HT-29 (cell line): Measurements from ENCODE around the gene SAXO2. TPM values are rescaled to one million over a fixed set of nuclear protein-coding genes. Genes with fewer than 3 reads are reported as not detected.
"Not testable (repeated sequence)": the region's sequence is repeated elsewhere in the genome, so short reads cannot be mapped to it uniquely, and the experiment has no call there.

ENCODE experiments used
- DNase-seq: peaks from one replicate; pipeline ENCODE4 v3.0.0-alpha.2; 2015; ENCODE audit warnings: low spot score
- total RNA-seq: library from RNA; depleted of rRNA; stranded (reverse); fragments of >200 nt; shearing (Covaris generic); gene quantifications from 2 replicates; pipeline ENCODE4 v1.2.3, GENCODE V29; 2014

The SAXO2 gene
- total RNA-seq, 1 experiment from 2014 or later: 1.2 TPM

DNA sequence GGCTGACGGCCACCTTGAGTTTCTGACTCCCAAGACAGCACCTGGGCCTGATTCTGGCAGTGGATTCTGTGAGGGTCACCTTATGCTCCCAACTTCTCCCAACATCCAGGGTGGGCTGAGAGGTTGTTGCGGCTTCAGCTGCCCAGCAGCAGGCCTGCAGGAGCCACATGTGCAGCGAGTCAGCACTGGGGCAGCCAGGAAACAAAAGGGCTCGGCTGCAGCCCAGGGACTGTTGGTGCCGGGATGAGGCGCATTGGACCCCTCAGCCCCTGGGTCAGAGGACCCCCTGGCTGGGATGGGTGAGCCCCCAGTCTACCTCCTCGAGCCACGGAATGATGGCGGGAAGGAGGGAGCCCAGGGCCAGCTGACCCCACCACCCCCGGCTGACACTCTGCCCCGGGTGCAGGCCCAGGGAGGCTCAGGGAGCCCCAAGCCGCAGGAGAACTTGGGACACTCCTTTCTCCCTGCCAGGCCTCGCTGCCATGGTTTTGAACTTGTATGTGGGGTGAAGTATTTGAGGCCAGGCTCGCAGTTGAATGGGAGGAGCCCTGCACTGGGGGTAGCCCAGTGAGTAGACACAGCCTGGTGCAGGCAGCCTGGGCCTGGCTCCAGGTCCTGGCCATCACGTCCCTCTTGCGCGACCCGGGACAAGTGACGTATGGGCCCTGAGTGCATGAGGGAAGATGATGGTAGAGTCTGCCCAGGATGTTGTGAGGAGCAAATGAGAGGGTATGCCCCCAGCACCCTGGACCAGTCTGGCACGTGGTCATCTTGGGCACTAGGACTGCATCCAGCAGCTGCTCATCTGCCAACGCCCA, 51.5 kb downstream of the SAXO2 start:
- DNase-seq: not testable (repeated sequence)

- no peak for DNase-seq
These were observed 52.3 kb downstream of the SAXO2 start for GRCh38 chr15:82314769-82315518.

- DNase-seq: no peak
These were observed 53.1 kb downstream of the SAXO2 start for GRCh38 chr15:82315519-82316246.

- not testable (repeated sequence) for DNase-seq
These were observed 53.9 kb downstream of the SAXO2 start for GRCh38 chr15:82316247-82317090.

DNA sequence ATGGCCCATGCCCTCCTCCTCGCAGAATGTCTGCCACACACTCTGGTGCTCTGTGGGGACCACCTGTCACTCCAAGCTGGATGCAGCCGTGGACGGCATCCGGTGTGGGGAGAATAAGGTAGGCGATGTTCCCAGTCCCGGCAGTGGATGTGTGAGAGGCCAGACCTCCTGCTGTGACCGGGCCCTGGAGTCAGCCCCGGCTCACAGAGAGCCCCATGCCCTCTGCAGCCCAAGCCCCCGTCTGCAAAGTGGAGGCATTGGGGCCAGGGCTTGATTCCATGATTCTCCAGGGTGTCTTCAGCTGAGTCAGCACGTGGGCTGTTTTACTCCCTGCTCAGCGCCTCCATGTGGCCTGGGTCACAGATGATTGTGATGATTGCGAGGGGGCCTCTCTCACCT, 54.5 kb downstream of the SAXO2 start:
- DNase-seq: no peak

DNA sequence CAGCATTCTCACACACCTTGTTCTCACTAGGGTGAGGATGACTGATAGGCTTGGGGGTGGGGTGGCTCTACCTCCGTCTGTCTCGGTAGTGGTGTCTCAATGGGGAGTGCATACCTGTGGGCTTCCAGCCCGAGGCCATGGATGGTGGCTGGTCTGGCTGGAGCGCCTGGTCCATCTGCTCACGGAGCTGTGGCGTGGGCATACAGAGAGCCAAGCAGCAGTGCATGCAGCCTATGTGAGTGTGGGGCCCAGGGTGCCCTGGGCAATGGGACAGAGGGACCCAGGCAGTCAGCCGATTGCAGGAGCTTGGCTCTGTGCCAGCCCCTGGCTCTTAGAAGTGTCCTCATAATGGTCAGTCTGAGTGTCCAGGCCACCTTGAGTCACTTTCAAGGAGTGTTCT, 54.9 kb downstream of the SAXO2 start:
- not testable (repeated sequence) for DNase-seq

DNA sequence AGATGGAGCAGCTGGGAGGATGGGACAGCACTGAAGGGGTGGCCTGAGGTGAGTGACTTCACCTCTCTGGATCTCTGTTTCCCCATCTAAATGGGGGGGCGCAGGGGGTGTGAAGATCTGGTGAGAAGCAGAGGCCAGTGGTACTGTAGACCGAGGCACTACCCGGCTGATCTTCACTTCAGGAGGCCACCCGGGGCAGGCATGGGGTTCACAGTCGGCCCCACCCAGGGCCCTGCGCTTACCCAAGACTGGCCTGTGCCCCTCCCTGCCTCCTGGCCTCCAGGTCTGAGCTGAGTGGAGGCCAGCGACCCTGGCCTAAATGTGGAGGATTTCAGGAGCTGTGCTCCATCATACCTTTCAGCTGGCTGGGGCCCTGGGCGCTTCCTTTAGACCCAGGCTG, 55.7 kb downstream of the SAXO2 start:
- not testable (repeated sequence) for DNase-seq

GRCh38 chr15:82319522-82320278, 57.1 kb downstream of the SAXO2 start:
- not testable (repeated sequence) for DNase-seq

GRCh38 chr15:82320861-82321260, 58.2 kb downstream of the SAXO2 start:
- not testable (repeated sequence) for DNase-seq

DNA sequence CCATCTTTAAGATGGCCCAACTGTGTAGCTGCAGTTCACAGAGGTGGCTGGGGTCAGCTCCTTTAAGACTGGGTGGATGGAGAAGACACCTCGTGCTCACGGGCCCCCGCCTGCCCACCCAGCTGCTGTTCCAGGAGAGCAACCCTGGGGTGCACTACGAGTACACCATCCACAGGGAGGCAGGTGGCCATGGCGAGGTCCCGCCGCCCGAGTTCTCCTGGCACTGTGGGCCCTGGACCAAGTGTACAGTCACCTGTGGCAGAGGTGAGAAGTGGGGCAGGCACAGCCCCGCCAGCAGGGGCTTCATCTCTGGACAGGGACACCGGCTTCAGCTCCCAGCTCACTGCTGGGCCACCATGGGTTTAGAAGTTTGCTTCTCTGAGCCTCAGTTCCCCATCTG, 59.9 kb downstream of the SAXO2 start:
- not testable (repeated sequence) for DNase-seq

DNA sequence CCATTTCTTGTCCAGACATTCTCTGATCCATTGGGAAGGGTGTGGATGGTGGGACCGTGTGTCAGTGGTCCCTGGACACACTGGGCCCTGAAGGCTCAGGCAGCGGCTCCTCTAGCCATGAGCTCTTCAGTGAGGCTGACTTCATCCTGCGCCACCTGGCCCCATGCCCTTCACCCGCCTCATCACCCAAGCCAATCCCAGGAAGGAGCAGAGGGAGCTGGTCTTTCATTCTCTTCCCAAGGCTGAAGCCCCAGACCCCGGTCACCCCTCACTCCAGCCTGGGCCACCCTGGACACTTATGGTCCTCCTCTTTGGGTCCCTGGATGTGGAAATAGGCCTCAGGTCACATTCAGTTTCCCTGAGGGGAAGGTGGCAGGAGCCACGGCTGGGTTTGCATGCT, 62.2 kb downstream of the SAXO2 start:
- not testable (repeated sequence) for DNase-seq

- DNase-seq: not testable (repeated sequence)
These were observed 63.0 kb downstream of the SAXO2 start for GRCh38 chr15:82325646-82326045.

DNA sequence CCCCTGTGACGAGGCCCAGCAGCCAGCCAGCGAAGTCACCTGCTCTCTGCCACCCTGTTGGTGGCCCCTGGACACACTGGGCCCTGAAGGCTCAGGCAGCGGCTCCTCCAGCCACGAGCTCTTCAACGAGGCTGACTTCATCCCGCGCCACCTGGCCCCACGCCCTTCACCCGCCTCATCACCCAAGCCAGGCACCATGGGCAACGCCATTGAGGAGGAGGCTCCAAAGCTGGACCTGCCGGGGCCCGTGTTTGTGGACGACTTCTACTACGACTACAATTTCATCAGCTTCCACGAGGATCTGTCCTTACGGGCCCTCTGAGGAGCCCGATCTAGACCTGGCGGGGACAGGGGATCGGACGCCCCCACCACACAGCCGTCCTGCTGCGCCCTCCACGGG, 64.3 kb downstream of the SAXO2 start:
- DNase-seq: not testable (repeated sequence)

GRCh38 chr15:82327372-82327771, 64.8 kb downstream of the SAXO2 start:
- DNase-seq: not testable (repeated sequence)

DNA sequence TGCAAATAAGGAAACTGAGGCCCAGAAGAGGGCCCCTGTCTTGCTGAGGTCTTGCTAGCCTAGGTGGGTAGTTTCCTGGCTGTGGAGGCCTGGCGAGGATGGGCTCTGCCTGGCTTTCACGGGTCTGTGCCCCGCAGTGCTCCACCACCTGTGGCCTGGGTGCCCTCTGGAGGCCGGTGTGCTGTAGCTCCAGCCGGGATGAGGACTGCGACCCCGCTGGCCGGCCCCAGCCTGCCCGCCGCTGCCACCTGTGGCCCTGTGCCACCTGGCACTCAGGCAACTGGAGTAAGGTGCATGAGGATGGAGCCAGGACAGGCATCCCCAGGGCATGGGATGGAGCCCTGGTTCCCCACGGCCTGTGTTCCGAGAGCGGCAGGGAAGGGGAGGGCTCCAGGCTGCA, 66.4 kb downstream of the SAXO2 start:
- not testable (repeated sequence) for DNase-seq

DNA sequence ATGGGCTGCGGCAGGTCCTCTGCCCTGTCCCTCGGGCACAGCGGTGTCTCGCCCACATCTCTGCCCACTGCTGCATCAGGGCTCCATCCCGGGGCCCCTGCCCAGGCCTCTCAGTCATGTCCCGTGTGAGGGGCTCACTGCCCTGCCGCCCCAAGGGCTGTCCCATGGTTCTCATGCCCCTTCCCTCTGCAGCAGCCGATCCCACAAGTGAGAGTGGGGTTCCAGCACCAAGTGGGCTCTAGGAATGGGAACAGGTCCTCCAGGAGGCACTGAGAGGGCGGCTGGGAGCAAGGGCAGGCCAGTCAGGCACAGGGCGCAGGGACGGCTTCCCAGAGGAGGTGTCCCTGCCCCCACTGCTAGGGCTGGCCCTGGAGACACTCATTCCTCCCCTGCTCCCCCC, 68.3 kb downstream of the SAXO2 start:
- DNase-seq: not testable (repeated sequence)

DNA sequence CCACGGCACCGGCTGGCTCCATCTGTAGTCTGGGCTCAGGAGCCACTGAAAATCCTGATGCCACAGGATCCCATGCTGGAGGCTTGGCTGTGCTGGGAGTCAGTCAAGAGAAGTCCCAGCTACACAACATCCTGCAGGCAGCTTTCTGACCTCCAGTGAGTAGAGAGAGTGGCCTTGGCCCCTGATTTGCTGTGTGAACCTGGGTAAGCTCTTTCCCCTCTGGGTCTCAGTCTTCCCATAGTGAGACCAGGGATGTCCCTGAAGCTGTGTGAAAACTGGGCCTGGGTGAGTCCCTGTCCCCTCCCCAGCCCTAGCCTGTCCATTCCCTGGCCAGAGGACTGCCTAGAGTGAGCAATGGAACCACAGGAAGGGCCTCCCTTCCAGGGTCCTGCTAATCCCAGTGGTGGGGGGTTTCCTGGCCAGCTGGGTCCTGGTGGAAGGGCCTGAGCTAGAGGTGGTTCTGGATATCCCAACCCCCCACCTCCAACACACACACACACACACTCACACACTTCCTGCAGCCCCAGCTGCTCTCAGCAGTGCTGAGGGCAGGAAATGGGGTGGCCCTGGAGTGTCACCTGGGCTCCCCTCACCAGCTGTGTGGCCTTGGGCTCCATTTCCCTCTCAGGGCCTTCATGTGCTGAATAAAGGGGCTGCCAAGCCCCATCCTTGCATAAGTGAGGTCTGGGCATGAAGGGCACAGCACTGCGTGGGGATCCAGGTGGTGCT, 69.1 kb downstream of the SAXO2 start:
- not testable (repeated sequence) for DNase-seq

- not testable (repeated sequence) for DNase-seq
These were observed 70.3 kb downstream of the SAXO2 start for GRCh38 chr15:82332711-82333602.
